ENCODE data around the gene MARCHF3.
"Not testable (repeated sequence)": the region's sequence is repeated elsewhere in the genome, so short reads cannot be mapped to it uniquely, and the experiment has no call there.

MARCHF3 gene

DNA sequence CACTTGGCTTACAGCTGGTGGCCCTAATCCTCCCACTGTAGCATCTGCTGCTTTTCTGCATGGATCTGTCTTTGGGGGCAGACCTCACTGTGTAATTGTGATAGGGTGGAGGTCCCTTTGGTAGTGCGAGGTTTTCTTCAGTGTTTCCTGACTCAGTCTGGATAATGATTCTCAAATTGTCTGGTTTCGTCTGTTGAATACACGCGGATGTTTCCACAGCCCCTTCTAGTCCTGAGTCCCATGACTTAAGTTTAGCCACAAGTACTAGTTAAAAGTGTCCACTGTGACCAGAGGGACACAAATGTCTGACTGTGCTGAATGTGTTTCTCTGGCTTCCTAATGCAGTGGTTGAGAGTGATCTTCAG lies 182.9 kb downstream of the MARCHF3 start:
- DNase-seq (ENCODE audit: low read depth): no peak
- H3K4me3 ChIP-seq (ENCODE audit: low read depth, low read length): no peak overlapping the region
- no peak for TF ChIP-seq POLR2A (IDR thresholded peaks at IDR 0.05; ENCODE audit: extremely low read depth, insufficient read length)
- TF ChIP-seq, protein P1, sequence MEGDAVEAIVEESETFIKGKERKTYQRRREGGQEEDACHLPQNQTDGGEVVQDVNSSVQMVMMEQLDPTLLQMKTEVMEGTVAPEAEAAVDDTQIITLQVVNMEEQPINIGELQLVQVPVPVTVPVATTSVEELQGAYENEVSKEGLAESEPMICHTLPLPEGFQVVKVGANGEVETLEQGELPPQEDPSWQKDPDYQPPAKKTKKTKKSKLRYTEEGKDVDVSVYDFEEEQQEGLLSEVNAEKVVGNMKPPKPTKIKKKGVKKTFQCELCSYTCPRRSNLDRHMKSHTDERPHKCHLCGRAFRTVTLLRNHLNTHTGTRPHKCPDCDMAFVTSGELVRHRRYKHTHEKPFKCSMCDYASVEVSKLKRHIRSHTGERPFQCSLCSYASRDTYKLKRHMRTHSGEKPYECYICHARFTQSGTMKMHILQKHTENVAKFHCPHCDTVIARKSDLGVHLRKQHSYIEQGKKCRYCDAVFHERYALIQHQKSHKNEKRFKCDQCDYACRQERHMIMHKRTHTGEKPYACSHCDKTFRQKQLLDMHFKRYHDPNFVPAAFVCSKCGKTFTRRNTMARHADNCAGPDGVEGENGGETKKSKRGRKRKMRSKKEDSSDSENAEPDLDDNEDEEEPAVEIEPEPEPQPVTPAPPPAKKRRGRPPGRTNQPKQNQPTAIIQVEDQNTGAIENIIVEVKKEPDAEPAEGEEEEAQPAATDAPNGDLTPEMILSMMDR (IDR thresholded peaks at IDR 0.05; ENCODE audit: low read depth, low read length): no peak
- TF ChIP-seq, protein P2, sequence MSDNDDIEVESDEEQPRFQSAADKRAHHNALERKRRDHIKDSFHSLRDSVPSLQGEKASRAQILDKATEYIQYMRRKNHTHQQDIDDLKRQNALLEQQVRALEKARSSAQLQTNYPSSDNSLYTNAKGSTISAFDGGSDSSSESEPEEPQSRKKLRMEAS (IDR thresholded peaks at IDR 0.05; ENCODE audit: low read depth, low read length): no peak
- no peak for TF ChIP-seq MYC (IDR thresholded peaks at IDR 0.05; ENCODE audit: low read depth, low read length)

- no peak overlapping the region for H3K4me3 ChIP-seq (ENCODE audit: low read depth, low read length)
- no peak for TF ChIP-seq POLR2A (IDR thresholded peaks at IDR 0.05; ENCODE audit: extremely low read depth, insufficient read length)
- TF ChIP-seq, protein P2 (IDR thresholded peaks at IDR 0.05; ENCODE audit: low read depth, low read length): no peak
- no peak for TF ChIP-seq MYC (IDR thresholded peaks at IDR 0.05; ENCODE audit: low read depth, low read length)
- TF ChIP-seq, protein P1 (IDR thresholded peaks at IDR 0.05; ENCODE audit: low read depth, low read length): no peak
- DNase-seq (ENCODE audit: low read depth): no peak
Measured at GRCh38 chr5:126846744-126847455, 183.5 kb downstream of the MARCHF3 start.

- H3K4me3 ChIP-seq (ENCODE audit: low read depth, low read length): no peak overlapping the region
- TF ChIP-seq MYC (IDR thresholded peaks at IDR 0.05; ENCODE audit: low read depth, low read length) (no peak), POLR2A (IDR thresholded peaks at IDR 0.05; ENCODE audit: extremely low read depth, insufficient read length) (no peak)
- TF ChIP-seq, protein P2 (IDR thresholded peaks at IDR 0.05; ENCODE audit: low read depth, low read length): no peak
- TF ChIP-seq, protein P1 (IDR thresholded peaks at IDR 0.05; ENCODE audit: low read depth, low read length): no peak
- no peak for DNase-seq (ENCODE audit: low read depth)
Measured at GRCh38 chr5:126846344-126846743, 184.0 kb downstream of the MARCHF3 start.

DNA sequence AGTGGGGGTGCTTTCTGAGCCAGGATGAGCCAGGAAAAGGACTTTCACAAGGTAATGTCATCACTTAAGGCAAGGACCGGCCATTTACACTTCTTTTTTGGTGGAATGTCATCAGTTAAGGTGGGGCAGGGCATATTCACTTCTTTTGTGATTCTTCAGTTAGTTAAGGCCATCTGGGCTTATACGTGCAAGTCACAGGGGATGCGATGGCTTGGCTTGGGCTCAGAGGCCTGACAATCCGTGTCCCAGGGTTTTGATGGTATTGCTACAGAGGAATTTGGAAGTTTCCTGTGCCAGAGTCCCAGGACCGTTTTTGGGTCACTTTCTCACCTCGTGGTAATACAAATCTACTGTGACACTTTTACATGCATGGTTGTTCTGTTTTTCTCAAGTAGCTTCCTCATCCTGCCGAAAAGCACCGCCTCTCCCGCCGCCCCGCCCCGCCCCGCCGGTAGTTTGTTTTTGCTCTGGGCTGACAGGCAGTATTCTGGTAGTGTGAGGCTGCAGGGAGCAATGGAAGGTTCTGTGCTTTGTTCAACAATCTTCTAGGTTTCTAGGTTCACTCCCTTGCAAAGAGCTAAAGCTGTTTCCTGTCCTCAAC lies 184.8 kb downstream of the MARCHF3 start:
- peak; percentile 66 for DNase-seq (ENCODE audit: low read depth)
- not testable (repeated sequence) for H3K4me3 ChIP-seq (ENCODE audit: low read depth, low read length)
- TF ChIP-seq, protein P2 (IDR thresholded peaks at IDR 0.05; ENCODE audit: low read depth, low read length): peak; percentile 51

DNA sequence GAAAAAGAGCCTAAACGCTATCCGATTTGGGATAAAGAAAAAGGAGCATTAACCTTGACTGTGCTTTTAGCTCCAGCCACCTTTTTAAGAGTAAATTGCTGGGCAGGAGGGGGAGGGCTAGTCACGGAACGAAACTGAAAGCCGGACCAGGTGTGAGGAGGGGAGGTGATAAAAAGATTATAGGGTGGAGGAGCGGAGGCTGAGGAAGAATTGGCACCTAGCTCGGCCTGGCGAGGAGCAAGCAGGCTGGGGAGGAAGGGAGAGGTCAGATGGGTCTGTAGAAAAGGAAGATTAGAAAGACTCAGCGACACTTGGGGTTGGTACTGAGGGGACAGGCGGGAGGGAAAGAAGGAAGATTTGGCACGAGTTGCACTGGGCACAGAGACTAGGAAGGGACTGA lies 187.0 kb downstream of the MARCHF3 start:
- H3K4me3 ChIP-seq (ENCODE audit: low read depth, low read length); DNase-seq (ENCODE audit: low read depth): not testable (repeated sequence)

DNA sequence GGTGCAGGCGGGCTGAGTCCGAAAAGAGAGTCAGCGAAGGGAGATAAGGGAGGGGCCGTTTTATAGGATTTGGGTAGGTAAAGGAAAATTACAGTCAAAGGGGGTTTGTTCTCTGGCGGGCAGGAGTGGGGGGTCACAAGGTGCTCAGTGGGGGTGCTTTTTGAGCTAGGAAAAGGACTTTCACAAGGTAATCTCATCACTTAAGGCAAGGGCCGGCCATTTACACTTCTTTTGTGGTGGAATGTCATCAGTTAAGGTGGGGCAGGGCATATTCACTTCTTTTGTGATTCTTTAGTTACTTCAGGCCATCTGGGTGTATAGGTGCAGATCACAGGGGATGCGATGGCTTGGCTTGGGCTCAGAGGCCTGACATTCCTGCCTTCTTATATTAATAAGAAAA lies 191.0 kb downstream of the MARCHF3 start:
- not testable (repeated sequence) for DNase-seq (ENCODE audit: low read depth); H3K4me3 ChIP-seq (ENCODE audit: low read depth, low read length)

GRCh38 chr5:126837906-126838539 lies 192.3 kb downstream of the MARCHF3 start:
- no peak for DNase-seq (ENCODE audit: low read depth)
- H3K4me3 ChIP-seq (ENCODE audit: low read depth, low read length): no peak overlapping the region
- TF ChIP-seq POLR2A (IDR thresholded peaks at IDR 0.05; ENCODE audit: extremely low read depth, insufficient read length) (no peak), MYC (IDR thresholded peaks at IDR 0.05; ENCODE audit: low read depth, low read length) (no peak)
- TF ChIP-seq, protein P2 (IDR thresholded peaks at IDR 0.05; ENCODE audit: low read depth, low read length): no peak
- TF ChIP-seq, protein P1 (IDR thresholded peaks at IDR 0.05; ENCODE audit: low read depth, low read length): no peak

Data from NB4 (cell line).